Colonic mucosa (tissue), 4 donors: Measurements from ENCODE around the gene SLC15A4. TPM values are rescaled to one million over a fixed set of nuclear protein-coding genes. Genes with fewer than 3 reads are reported as not detected.

Experiments
- DNase-seq: peaks from one replicate; pipeline ENCODE4 v3.0.0-alpha.2; 2020
- H3K27ac ChIP-seq: fragments of 200-600 bp; one replicate; pipeline ENCODE4 v1.8.0; 2021
- H3K27me3 ChIP-seq: fragments of 200-600 bp; one replicate; pipeline ENCODE4 v1.8.0; 2021
- H3K36me3 ChIP-seq: fragments of 200-600 bp; one replicate; pipeline ENCODE4 v1.8.0; 2021
- H3K4me1 ChIP-seq: fragments of 200-600 bp; one replicate; pipeline ENCODE4 v1.8.0; 2021; ENCODE audit warnings: mild to moderate bottlenecking
- H3K4me3 ChIP-seq: fragments of 200-600 bp; one replicate; pipeline ENCODE4 v1.8.0; 2021
- H3K9ac ChIP-seq, 2 donors: one replicate each; pipeline ENCODE4 v1.7.0; 2013; ENCODE audit warnings: control low read depth in 2 of 2, low read depth in 2 of 2, low read length in 2 of 2
- H3K9me3 ChIP-seq: fragments of 200-600 bp; one replicate; pipeline ENCODE4 v1.8.0; 2021
- intact Hi-C: fragments of 100-400 bp; cut with DNase I; formaldehyde crosslinking; loops from one replicate; pipeline ENCODE4 v1.14.1; 2022
- total RNA-seq, 2 donors: library from RNA; stranded (reverse); fragmentation: NEBNext Ultra II Directional in 1 of 2; extraction: Animal tissue kit (Norgen Biotek cat#: 25700) in 1 of 2; gene quantifications; one replicate each; pipeline ENCODE4 v1.2.1, GENCODE V29; 2021
- TF ChIP-seq, protein P1 (sequence below): fragments of 200-600 bp; IDR thresholded peaks from one replicate; pipeline ENCODE4 v1.8.0; 2022; ENCODE audit warnings: antibody characterized with exemption, mild to moderate bottlenecking
- donor health status: healthy.
- donor health status: DM: no; HTN: no; CAD: no.
- donor health status: DM: no; HTN: no; CAD: no.

Gene SLC15A4
- total RNA-seq, 2 donors from 2014 or later: 12.0 to 12.8 TPM

DNA sequence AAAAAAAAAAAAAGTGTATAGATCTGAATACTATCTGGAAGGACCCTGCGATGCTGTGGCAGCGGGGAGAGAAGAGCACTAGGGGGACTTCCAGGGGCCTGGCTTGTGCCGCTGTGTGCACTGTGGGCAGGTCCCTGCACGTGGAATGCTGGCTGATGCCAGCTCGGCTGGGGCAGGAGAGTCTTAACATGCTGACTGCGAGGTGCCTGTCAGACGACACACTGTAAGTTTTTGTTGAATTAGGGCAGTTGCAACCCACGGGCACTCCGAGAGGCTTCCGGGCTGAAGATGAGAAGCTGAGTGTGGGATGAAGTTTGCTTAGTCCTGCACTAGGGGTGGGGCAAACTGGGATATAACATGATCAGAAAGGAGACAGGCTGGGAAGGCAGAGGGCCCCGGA lies 40.2 kb upstream of the SLC15A4 start:
- TF ChIP-seq, protein P1, sequence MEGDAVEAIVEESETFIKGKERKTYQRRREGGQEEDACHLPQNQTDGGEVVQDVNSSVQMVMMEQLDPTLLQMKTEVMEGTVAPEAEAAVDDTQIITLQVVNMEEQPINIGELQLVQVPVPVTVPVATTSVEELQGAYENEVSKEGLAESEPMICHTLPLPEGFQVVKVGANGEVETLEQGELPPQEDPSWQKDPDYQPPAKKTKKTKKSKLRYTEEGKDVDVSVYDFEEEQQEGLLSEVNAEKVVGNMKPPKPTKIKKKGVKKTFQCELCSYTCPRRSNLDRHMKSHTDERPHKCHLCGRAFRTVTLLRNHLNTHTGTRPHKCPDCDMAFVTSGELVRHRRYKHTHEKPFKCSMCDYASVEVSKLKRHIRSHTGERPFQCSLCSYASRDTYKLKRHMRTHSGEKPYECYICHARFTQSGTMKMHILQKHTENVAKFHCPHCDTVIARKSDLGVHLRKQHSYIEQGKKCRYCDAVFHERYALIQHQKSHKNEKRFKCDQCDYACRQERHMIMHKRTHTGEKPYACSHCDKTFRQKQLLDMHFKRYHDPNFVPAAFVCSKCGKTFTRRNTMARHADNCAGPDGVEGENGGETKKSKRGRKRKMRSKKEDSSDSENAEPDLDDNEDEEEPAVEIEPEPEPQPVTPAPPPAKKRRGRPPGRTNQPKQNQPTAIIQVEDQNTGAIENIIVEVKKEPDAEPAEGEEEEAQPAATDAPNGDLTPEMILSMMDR: no peak
- intact Hi-C loops: no loop called here
- no peak overlapping the region for H3K9ac ChIP-seq
- no peaks in the 10 kb centered on the region for H3K9me3 ChIP-seq
- no peak overlapping the region for H3K4me3 ChIP-seq
- H3K36me3 ChIP-seq: no peaks in the 10 kb centered on the region
- no peaks in the 10 kb centered on the region for H3K27me3 ChIP-seq
- no peaks in the 10 kb centered on the region for H3K4me1 ChIP-seq
- no peak overlapping the region for H3K27ac ChIP-seq
- no peak for DNase-seq

DNA sequence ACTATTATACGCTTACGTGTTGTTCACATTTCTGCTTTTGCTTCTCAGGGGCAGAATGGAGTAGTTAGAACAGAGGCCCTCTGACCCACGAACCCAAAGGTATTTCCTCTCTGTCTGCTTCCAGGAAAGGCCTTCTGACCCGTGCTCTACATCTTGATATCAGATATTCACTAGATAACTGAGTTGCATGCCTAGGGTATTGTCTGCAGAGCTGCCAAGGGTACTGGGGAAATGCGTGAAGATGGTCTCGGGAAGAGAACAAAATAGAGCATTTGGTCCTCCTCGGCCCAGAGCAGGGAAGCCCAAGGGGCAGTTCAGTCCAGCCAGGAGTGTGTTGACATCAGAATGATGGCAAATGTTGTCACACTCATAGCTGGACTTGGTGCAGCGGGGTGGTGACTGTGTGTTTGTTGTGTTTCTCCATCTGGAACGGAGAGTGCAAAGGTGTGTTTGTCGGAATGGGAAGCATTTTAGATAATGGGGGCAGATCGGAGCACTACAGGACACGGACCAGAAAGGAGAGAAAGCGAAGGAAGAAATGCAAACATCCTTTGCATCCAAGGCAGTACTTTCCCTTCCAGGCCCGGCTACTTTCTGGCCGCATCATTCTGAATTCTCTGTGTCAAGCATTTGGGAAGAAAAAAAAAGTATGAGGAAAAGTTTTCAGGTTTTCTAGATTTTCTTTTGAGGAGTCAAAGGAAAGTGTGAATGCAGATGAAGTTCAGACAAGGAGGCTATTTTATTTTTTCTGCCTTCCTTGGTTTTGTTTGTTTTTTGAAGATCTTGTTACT lies 37.7 kb upstream of the SLC15A4 start:
- Histone ChIP-seq H3K27me3 (no peaks in the 10 kb centered on the region), H3K27ac (no peak overlapping the region), H3K4me1 (no peaks in the 10 kb centered on the region), H3K4me3 (no peak overlapping the region), H3K36me3 (no peaks in the 10 kb centered on the region), H3K9me3 (no peaks in the 10 kb centered on the region), H3K9ac (no peak overlapping the region)
- intact Hi-C loops: no loop called here
- DNase-seq: no peak
- TF ChIP-seq, protein P1: no peak

DNA sequence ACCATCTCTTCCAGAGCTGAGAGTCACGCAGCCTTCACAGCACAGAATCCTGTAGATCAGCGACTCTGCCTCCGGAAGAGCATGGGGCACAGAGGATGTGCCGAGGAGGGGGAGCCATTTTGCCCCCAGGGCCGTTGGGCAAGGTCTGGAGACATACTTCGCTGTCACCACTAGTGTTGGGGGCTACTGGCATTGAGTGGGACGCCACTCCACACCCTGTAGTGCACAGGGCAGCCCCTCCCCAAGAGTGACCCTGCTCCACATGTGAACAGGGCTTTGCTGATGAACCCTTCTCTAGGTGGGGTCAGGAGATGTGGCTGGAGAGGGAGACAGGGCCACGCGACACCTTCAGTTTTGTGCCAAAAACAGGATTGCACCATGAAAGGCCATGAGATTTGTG lies 35.6 kb upstream of the SLC15A4 start:
- no peak overlapping the region for H3K27ac ChIP-seq
- intact Hi-C loops: no loop called here
- peaks cover 3% of the 10 kb centered on the region for H3K27me3 ChIP-seq
- TF ChIP-seq, protein P1: no peak
- no peaks in the 10 kb centered on the region for H3K36me3 ChIP-seq
- H3K9me3 ChIP-seq: no peaks in the 10 kb centered on the region
- H3K4me3 ChIP-seq: no peak overlapping the region
- H3K9ac ChIP-seq: no peak overlapping the region
- no peaks in the 10 kb centered on the region for H3K4me1 ChIP-seq
- no peak for DNase-seq

DNA sequence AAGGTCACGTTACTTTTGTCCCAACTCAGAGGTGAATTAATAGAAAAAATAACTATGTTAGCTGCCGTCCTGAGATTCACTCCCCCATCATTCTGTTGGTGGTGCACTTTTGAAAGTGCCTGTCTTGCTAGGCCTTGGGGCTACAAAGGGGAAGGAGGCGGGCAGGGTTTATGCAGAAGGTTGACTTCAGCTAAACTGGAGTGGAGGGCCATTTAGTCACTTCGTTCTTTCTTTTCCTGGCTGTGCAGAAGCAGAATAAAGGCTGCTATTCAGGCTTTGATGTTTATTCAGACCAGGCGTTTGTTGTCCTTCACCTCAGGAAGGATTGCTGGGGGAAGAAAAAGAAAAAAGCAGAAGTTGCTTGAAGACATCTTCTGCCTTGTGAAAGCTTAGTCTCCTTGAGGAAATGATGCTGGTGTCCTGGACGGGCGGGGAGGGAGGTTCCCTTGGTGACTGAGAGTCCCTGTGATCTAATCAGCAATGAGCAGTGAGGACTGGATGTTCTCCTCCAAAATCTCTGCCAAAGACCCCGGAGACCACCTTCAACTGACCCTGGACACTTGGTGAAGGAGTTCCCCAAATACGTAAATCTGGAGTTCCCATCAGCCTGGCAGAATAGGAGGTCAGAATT lies 33.5 kb upstream of the SLC15A4 start:
- no peak overlapping the region for H3K9ac ChIP-seq
- intact Hi-C loops: no loop called here
- no peaks in the 10 kb centered on the region for H3K9me3 ChIP-seq
- H3K27ac ChIP-seq: no peak overlapping the region
- TF ChIP-seq, protein P1: no peak
- peaks cover 3% of the 10 kb centered on the region for H3K27me3 ChIP-seq
- no peaks in the 10 kb centered on the region for H3K36me3 ChIP-seq
- no peak overlapping the region for H3K4me3 ChIP-seq
- H3K4me1 ChIP-seq: no peaks in the 10 kb centered on the region
- DNase-seq: no peak

DNA sequence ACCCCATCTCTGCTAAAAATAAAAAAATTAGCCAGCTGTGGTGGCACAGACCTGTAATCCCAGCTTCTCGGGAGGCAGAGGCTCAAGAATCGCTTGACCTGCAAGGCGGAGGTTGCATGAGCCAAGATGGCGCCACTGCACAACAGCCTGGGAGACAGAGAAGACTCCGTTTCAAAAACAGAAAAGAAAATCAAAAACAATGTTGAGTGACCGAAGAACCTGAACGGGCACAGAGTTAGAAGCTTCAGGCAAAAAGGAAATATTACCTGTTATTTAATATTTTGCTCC lies 33.0 kb upstream of the SLC15A4 start:
- Histone ChIP-seq H3K27me3 (peaks cover 3% of the 10 kb centered on the region), H3K4me1 (no peaks in the 10 kb centered on the region), H3K4me3 (no peak overlapping the region), H3K36me3 (no peaks in the 10 kb centered on the region), H3K9ac (no peak overlapping the region), H3K9me3 (no peaks in the 10 kb centered on the region), H3K27ac (no peak overlapping the region)
- TF ChIP-seq, protein P1: no peak
- intact Hi-C loops: no loop called here
- no peak for DNase-seq
